ENCODE data around the gene EPHA5. TPM values are rescaled to one million over a fixed set of nuclear protein-coding genes. Genes with fewer than 3 reads are reported as not detected.

EPHA5 gene
- total RNA-seq, 6 experiments from 2014 or later = not detected

DNA sequence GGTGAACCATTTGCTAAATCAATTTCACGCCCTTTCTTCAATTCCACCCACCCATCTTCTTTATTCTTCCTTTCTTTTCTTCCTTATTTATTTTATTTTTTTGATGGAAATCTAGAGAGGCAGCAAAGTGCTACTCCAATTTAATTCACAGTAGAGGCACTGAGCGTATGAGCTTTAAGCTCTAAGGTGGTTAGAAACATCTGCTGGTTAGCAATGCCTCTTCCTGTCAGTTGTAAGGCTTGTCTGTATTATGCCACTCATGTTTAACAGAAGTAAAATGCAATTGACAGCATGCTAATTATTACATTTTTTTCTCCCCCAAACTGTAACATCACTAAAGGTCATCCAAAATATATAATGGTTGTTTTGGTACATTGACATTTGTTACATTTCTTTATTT lies 103.8 kb downstream of the EPHA5 start:
- Mint-ChIP-seq H3K4me3 (no peak overlapping the region), H3K27ac (no peak overlapping the region), H3K27me3 (ENCODE audit: insufficient read depth) (no peaks in the 10 kb centered on the region), H3K36me3 (ENCODE audit: low read depth) (no peaks in the 10 kb centered on the region), H3K4me1 (ENCODE audit: low read depth) (no peaks in the 10 kb centered on the region), H3K9me3 (peaks cover 5% of the 10 kb centered on the region; the same call in 1 of the 2 replicates)
- DNase-seq = no peak
- TF ChIP-seq CTCF (IDR thresholded peaks at IDR 0.05) = no peak

- Mint-ChIP-seq H3K4me1 (ENCODE audit: low read depth) (no peaks in the 10 kb centered on the region), H3K36me3 (ENCODE audit: low read depth) (no peaks in the 10 kb centered on the region), H3K4me3 (no peak overlapping the region), H3K9me3 (peaks cover 4% of the 10 kb centered on the region; the same call in 1 of the 2 replicates), H3K27ac (no peak overlapping the region), H3K27me3 (ENCODE audit: insufficient read depth) (peaks cover under 1% of the 10 kb centered on the region; the same call in 1 of the 2 replicates)
- no peak for TF ChIP-seq CTCF (IDR thresholded peaks at IDR 0.05)
- DNase-seq = no peak
Measured at GRCh38 chr4:65561164-65561563, 109.1 kb downstream of the EPHA5 start.

DNA sequence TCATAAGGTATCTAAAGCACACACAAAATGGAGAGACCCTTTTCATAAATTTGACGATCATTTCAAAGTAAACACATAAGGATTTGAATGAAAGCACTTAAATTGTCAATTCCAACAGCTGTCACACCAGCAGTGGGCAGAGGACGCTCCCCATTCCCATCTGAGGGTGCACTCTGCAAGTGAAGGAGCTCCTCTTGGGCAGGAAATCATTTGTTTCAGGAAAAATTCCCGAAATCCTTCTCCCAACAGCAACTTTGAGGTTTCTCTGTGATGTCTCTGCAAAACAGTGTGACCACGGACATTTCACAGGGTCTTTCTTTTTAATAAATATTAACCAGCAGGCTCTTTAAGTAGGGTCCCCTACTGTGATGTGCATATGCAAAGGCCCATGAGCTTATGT lies 111.0 kb downstream of the EPHA5 start:
- Mint-ChIP-seq H3K4me1 (ENCODE audit: low read depth) (no peaks in the 10 kb centered on the region), H3K27ac (no peak overlapping the region), H3K4me3 (no peak overlapping the region), H3K9me3 (no peaks in the 10 kb centered on the region; the same call in 1 of the 2 replicates), H3K36me3 (ENCODE audit: low read depth) (no peaks in the 10 kb centered on the region), H3K27me3 (ENCODE audit: insufficient read depth) (peaks cover 1% of the 10 kb centered on the region; the same call in 1 of the 2 replicates)
- DNase-seq = no peak
- TF ChIP-seq CTCF (IDR thresholded peaks at IDR 0.05) = no peak

- TF ChIP-seq CTCF (IDR thresholded peaks at IDR 0.05) = no peak
- Mint-ChIP-seq H3K4me3 (no peak overlapping the region), H3K27me3 (ENCODE audit: insufficient read depth) (peaks cover 1% of the 10 kb centered on the region; the same call in 1 of the 2 replicates), H3K36me3 (ENCODE audit: low read depth) (no peaks in the 10 kb centered on the region), H3K27ac (no peak overlapping the region), H3K4me1 (ENCODE audit: low read depth) (no peaks in the 10 kb centered on the region), H3K9me3 (peaks cover 1% of the 10 kb centered on the region)
- no peak for DNase-seq
Measured at GRCh38 chr4:65552057-65552456, 118.2 kb downstream of the EPHA5 start.

- H3K36me3 Mint-ChIP-seq (ENCODE audit: low read depth) = peaks cover 3% of the 10 kb centered on the region; the same call in 1 of the 2 replicates
- no peak for DNase-seq
- peaks cover 5% of the 10 kb centered on the region for H3K9me3 Mint-ChIP-seq
- no peak overlapping the region for H3K4me3 Mint-ChIP-seq
- H3K27ac Mint-ChIP-seq = no peak overlapping the region
- no peaks in the 10 kb centered on the region for H3K4me1 Mint-ChIP-seq (ENCODE audit: low read depth)
- no peaks in the 10 kb centered on the region for H3K27me3 Mint-ChIP-seq (ENCODE audit: insufficient read depth)
- TF ChIP-seq CTCF (IDR thresholded peaks at IDR 0.05) = no peak
Measured at GRCh38 chr4:65550500-65550899, 119.8 kb downstream of the EPHA5 start.
